ENCODE results near the gene BCAS3.

The BCAS3 gene

GRCh38 chr17:61380217-61380835 is 702.7 kb downstream of the BCAS3 start:
- H3K4me3 ChIP-seq (ENCODE audit: low read length): no peak overlapping the region
- no peak for TF ChIP-seq ZNF274 (IDR thresholded peaks at IDR 0.05; ENCODE audit: low read depth, low read length)

DNA sequence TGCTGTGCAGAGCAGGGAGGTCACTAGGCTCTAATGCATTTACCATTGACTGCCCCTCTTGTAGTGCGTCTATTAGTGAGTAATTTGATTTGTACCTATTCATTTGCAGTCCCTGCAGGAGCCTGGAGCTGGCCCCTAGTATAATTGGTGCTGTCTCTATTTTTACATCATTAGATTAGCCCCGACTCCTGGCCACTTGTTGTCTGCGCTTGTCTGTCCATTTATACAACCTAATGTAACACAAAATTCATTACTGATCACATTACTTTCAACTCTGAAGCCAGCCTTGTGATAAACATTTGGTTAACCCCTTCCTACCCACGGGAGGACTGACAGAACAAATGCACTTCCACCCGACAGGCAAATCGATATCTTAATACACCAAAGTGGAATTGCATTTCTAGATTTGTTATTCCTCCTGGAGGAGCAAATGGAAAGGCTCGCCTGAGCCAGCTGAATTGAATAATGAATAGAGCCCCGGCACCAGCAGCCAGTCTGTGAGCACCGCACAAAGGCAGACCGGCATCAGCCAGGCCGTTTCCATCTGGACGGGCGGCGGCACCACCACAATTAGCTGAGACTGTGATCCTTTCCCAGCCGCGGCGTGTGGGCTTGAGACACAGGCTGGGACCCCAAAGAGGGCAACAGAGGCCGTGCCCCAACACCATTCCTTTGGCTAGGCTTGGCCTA is 703.3 kb downstream of the BCAS3 start:
- no peak for TF ChIP-seq ZNF274 (IDR thresholded peaks at IDR 0.05; ENCODE audit: low read depth, low read length)
- H3K4me3 ChIP-seq (ENCODE audit: low read length): no peak overlapping the region

GRCh38 chr17:61381537-61381936 is 703.9 kb downstream of the BCAS3 start:
- H3K4me3 ChIP-seq (ENCODE audit: low read length): no peak overlapping the region
- no peak for TF ChIP-seq ZNF274 (IDR thresholded peaks at IDR 0.05; ENCODE audit: low read depth, low read length)

DNA sequence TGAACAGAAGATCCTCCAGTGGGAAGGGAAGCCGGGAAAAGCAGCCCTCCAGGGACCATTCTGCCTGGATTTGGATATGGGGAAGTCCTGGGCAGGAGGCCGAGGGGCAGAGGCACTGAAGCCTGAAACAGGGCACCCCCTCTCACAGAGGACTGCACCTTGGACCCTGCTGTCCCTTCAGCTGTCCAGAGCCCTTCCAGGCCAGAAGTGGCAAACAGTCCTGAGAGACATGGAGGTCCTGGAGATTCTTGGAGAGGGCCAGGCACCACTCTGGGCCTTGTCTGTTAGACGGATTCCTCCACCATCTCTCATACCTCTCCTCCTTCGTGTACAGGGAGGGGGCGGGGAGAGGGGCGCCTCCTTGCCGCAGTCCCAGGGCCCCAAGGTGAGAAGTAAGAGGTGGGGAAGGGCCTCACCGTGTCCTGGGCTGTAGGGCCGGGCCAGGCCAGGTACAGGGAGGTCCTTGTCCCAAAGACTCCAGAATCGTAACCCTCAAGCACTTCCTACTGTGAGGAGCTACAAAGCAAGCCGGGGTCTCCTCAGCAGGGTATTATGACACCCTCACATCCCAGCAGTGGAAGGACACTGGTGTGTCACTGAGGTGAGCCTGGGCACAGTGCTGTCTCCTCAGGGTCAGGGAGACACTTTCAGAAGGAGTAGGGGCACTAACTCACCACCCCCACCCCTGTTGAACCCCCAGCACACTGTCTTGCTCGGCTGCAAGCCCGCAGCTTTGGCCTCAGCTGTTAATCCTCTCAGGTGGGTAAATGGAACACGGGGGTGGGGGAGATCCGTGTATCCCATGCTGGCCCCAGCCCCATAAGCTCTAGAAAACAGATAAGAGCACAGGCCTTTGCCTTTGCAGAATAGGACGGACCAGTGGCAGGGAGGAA is 705.4 kb downstream of the BCAS3 start:
- no peak for TF ChIP-seq ZNF274 (IDR thresholded peaks at IDR 0.05; ENCODE audit: low read depth, low read length)
- H3K4me3 ChIP-seq (ENCODE audit: low read length): no peak overlapping the region

DNA sequence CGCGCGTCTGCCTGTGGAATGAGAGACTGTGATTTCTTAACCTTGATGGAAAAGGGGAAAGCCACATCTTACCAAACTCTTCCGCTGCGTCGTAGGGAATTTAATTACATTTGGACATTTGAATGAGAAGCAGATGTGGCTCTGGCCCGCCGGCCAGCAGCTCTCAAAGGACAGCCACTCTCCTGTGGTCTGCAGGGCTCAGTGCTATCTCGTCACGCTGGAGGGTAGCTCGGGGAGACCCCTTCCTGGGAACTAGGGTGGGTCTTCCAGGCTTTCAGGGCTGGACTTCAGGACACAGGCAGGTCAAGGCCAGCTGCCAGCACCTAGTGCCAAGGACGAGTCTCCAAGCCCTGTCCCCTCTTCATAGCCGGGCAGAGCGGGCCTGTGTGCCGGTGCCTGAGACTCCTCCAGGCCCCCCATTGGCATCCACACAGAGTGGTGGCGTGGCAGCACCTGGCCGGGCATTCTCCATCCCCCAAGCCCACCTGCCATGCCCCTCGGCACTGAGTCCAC is 706.1 kb downstream of the BCAS3 start:
- no peak for TF ChIP-seq ZNF274 (IDR thresholded peaks at IDR 0.05; ENCODE audit: low read depth, low read length)
- H3K4me3 ChIP-seq (ENCODE audit: low read length): no peak overlapping the region

DNA sequence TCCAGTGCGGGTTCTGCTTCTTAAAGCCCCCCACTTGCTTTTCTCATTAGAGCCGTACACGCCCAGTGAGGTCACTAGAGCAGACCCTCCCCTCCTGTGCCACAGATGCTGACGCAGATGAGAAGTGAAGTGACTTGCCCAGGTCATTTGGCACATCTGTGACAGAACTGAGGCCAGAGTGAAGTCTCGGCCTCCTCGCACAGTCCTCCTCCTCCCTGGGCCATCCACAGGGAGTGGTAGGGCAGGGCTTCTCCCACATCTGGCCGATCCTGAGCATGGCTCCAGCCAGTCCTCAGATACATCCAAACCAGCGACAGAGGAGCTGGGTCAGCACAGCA is 706.7 kb downstream of the BCAS3 start:
- H3K4me3 ChIP-seq (ENCODE audit: low read length): no peak overlapping the region
- no peak for TF ChIP-seq ZNF274 (IDR thresholded peaks at IDR 0.05; ENCODE audit: low read depth, low read length)

DNA sequence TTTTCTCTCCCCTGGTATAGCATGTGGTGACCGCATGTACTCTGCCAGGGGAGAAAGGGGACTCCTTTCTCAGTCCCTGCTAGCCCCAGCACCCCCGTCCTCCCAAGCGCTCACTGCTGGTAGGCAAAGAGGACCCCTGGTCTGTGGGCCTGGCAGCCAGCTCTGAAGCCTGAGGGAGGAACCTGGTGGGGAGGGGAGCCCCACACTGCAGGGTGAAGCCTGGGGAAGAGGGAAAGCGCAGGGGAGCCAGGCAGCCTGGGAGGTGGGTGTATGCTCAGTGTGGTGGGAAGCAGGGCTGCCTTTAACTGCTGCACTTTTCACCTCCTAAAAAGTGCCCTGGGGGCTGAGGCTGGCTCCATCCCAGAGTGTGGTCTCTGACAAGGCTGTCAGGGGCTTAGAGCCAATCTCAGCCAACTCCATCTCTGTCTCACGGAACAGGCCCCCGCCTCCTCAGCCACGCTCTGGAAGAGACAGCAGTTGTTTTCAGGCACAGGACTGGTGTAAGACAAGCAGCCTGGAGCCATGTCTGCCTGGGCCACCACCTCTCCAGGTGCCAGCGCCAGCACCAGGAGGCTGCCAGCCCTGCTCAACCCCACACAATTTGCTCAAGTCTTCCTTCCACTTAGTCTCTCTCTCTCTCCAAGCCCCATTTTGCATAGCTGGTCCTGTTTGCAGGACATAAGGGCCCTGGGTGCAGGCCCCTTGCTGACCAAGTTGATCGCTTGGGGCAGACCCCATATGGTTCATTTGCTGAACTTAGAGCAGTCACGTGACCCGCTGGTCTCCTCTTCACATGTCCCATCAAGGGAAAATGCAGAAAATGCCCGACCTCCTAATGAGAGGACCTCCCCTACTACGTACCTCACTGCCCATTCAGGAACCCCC is 707.3 kb downstream of the BCAS3 start:
- TF ChIP-seq ZNF274 (IDR thresholded peaks at IDR 0.05; ENCODE audit: low read depth, low read length): no peak
- no peak overlapping the region for H3K4me3 ChIP-seq (ENCODE audit: low read length)

DNA sequence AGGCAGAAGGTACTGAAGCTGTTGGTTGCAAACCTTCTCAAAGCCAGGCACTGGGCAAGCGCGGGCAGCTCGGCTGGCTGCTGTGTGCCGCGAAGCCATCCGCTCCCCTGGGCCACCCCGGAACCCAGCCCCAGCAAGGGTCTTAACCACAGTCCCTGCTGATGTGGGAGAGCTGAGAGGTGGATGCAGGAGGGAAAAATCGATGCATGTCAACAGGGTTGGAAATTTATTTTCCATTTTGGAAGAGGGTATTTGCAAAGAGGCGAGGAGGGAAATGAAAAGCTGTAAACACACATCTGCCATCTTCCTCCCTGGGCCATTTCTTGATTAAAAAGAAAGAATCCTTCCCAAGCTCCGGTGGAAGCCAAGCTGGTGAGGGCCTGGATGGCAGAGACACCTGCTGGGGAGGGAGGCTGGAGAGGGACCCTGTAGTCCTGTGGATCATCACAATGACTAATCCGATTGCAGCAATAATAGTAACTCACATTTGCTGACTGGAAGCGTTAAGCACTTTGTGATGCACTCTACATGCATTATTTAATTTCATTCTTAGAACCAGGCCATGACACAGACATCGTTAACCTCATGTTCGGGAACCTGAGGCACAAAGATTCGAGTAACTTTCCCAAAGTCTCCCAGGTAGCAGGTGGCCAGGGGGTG is 708.1 kb downstream of the BCAS3 start:
- no peak overlapping the region for H3K4me3 ChIP-seq (ENCODE audit: low read length)
- no peak for TF ChIP-seq ZNF274 (IDR thresholded peaks at IDR 0.05; ENCODE audit: low read depth, low read length)

GRCh38 chr17:61386251-61386650 is 708.6 kb downstream of the BCAS3 start:
- no peak overlapping the region for H3K4me3 ChIP-seq (ENCODE audit: low read length)

DNA sequence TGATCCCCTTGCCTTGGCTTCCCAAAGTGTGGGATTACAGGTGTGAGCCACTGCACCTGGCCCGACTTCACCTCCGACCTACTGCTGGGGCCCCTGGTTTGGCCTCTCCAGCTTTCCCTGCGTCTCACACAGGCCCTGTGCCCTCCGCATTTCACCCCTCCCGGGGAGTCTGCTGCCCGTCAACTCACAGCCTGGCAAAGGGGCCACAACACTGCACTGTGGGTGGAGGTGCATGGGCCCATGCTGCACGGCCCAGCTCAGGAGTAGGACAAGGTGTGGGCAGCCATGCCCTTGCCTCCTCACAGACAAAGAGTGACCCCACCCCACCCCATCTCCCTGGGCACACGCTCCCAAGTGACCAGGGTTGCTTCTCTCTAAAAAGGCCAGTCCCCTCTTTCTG is 709.4 kb downstream of the BCAS3 start:
- no peak for TF ChIP-seq ZNF274 (IDR thresholded peaks at IDR 0.05; ENCODE audit: low read depth, low read length)
- H3K4me3 ChIP-seq (ENCODE audit: low read length): no peak overlapping the region

More at GRCh38 chr17:61386251-61386650, 708.6 kb downstream of the BCAS3 start:
- TF ChIP-seq ZNF274 (IDR thresholded peaks at IDR 0.05; ENCODE audit: low read depth, low read length): no peak

- H3K4me3 ChIP-seq (ENCODE audit: low read length): no peak overlapping the region
- TF ChIP-seq ZNF274 (IDR thresholded peaks at IDR 0.05; ENCODE audit: low read depth, low read length): no peak
Observed at GRCh38 chr17:61387511-61388305, 710.1 kb downstream of the BCAS3 start.

GRCh38 chr17:61388561-61389356 is 711.1 kb downstream of the BCAS3 start:
- H3K4me3 ChIP-seq (ENCODE audit: low read length): no peak overlapping the region
- no peak for TF ChIP-seq ZNF274 (IDR thresholded peaks at IDR 0.05; ENCODE audit: low read depth, low read length)

All from GM08714 (cell line).